ENCODE data around the gene ABHD14A.

DNA sequence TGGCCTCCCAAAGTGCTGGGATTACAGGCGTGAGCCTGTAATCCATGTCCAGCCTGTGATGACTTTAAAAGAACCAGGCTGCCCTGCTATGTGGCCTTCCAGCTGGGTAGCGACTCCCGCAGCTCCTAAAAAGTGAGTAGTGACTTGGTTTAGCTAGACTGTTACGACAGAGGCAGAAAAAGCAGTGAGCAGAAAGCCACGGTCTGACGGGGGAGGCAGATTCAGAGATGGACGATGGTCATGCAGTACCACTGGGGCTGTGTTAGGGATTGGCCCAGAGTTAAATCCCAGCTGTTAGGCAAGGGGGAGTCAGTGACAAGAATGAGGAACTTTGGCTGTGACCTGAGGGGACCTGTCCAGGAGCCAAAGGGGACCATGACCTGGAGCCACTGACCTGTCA is 23.9 kb downstream of the ABHD14A start:
- TF ChIP-seq POLR2AphosphoS5 (IDR thresholded peaks at IDR 0.05), result no peak
- TF ChIP-seq, protein P1, sequence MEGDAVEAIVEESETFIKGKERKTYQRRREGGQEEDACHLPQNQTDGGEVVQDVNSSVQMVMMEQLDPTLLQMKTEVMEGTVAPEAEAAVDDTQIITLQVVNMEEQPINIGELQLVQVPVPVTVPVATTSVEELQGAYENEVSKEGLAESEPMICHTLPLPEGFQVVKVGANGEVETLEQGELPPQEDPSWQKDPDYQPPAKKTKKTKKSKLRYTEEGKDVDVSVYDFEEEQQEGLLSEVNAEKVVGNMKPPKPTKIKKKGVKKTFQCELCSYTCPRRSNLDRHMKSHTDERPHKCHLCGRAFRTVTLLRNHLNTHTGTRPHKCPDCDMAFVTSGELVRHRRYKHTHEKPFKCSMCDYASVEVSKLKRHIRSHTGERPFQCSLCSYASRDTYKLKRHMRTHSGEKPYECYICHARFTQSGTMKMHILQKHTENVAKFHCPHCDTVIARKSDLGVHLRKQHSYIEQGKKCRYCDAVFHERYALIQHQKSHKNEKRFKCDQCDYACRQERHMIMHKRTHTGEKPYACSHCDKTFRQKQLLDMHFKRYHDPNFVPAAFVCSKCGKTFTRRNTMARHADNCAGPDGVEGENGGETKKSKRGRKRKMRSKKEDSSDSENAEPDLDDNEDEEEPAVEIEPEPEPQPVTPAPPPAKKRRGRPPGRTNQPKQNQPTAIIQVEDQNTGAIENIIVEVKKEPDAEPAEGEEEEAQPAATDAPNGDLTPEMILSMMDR (IDR thresholded peaks at IDR 0.05), result no peak
